Measurements from ENCODE around the gene CCNY. TPM values are rescaled to one million over a fixed set of nuclear protein-coding genes. Genes with fewer than 3 reads are reported as not detected.

Gene CCNY
- total RNA-seq, 2 experiments from 2014 or later = 37.0 to 55.8 TPM

- CTCF ChIA-PET (ENCODE audit: unreplicated experiment) = no interaction called here
These were observed 7.4 kb downstream of the CCNY start for GRCh38 chr10:35343739-35344138.

GRCh38 chr10:35345383-35345742, 9.1 kb downstream of the CCNY start:
- Histone ChIP-seq H3K27ac (ENCODE audit: low read depth, low read length, poor library complexity, severe bottlenecking) (no peak overlapping the region), H2AFZ (ENCODE audit: low read length) (no peak overlapping the region), H3K4me3 (ENCODE audit: low read depth, low read length, poor library complexity, severe bottlenecking) (no peak overlapping the region), H3K79me2 (ENCODE audit: insufficient read depth, low read depth, low read length) (peaks cover 55% of the 10 kb centered on the region; the same call in 1 of the 2 replicates), H3K4me1 (ENCODE audit: insufficient read depth, low read length, poor library complexity, severe bottlenecking) (peaks cover 20% of the 10 kb centered on the region), H3K9me3 (ENCODE audit: low read length) (no peaks in the 10 kb centered on the region), H3K36me3 (ENCODE audit: insufficient read depth, low read length) (no peaks in the 10 kb centered on the region), H4K20me1 (ENCODE audit: insufficient read depth, low read length) (peaks cover 41% of the 10 kb centered on the region), H3K9me2 (ENCODE audit: insufficient read depth, low read length) (no peaks in the 10 kb centered on the region), H3K4me2 (ENCODE audit: low read length) (no peak overlapping the region)
- CTCF ChIA-PET (ENCODE audit: unreplicated experiment) = no interaction called here
- TF ChIP-seq EZH2phosphoT487 (IDR thresholded peaks at IDR 0.05; ENCODE audit: borderline replicate concordance, low read depth, low read length) (no peak), CTCF (conservative IDR thresholded peaks at IDR 0.05; ENCODE audit: low read length) (no peak)
- DNase-seq (ENCODE audit: low spot score) = no peak
- BruUV-seq (replicated peaks) = no TSS peak
- POLR2A ChIA-PET = interaction anchor here (0.6 to 0.7 kb wide), 2 partner anchors 28 to 269 kb away, joined by 3 to 5 read pairs; no protein-coding TSS in a partner anchor
- intact Hi-C loops (cut with micrococcal nuclease; ENCODE audit: unreplicated experiment) = no loop called here

More at GRCh38 chr10:35343739-35344138, 7.4 kb downstream of the CCNY start:
- Histone ChIP-seq H4K20me1 (ENCODE audit: insufficient read depth, low read length) (peaks cover 44% of the 10 kb centered on the region), H3K9me3 (ENCODE audit: low read length) (no peaks in the 10 kb centered on the region), H3K36me3 (ENCODE audit: insufficient read depth, low read length) (no peaks in the 10 kb centered on the region), H3K4me3 (ENCODE audit: low read depth, low read length, poor library complexity, severe bottlenecking) (no peak overlapping the region), H3K79me2 (ENCODE audit: insufficient read depth, low read depth, low read length) (peaks cover 62% of the 10 kb centered on the region; the same call in 1 of the 2 replicates), H3K9me2 (ENCODE audit: insufficient read depth, low read length) (no peaks in the 10 kb centered on the region), H3K27ac (ENCODE audit: low read depth, low read length, poor library complexity, severe bottlenecking) (no peak overlapping the region), H3K4me1 (ENCODE audit: insufficient read depth, low read length, poor library complexity, severe bottlenecking) (peaks cover 30% of the 10 kb centered on the region), H3K4me2 (ENCODE audit: low read length) (no peak overlapping the region), H2AFZ (ENCODE audit: low read length) (no peak overlapping the region)
- no peak for DNase-seq (ENCODE audit: low spot score)
- intact Hi-C loops (cut with micrococcal nuclease; ENCODE audit: unreplicated experiment) = no loop called here
- BruUV-seq (replicated peaks) = no TSS peak
- POLR2A ChIA-PET = interaction anchor here (0.8 to 0.9 kb wide), 2 partner anchors 17 to 191 kb away, joined by 3 read pairs; no protein-coding TSS in a partner anchor
- no peak for TF ChIP-seq CTCF (conservative IDR thresholded peaks at IDR 0.05; ENCODE audit: low read length)
- TF ChIP-seq EZH2phosphoT487 (IDR thresholded peaks at IDR 0.05; ENCODE audit: borderline replicate concordance, low read depth, low read length) = no peak

GRCh38 chr10:35346248-35346647, 9.9 kb downstream of the CCNY start:
- intact Hi-C loops (cut with micrococcal nuclease; ENCODE audit: unreplicated experiment) = no loop called here
- Histone ChIP-seq H3K9me3 (ENCODE audit: low read length) (no peaks in the 10 kb centered on the region), H3K36me3 (ENCODE audit: insufficient read depth, low read length) (no peaks in the 10 kb centered on the region), H3K4me3 (ENCODE audit: low read depth, low read length, poor library complexity, severe bottlenecking) (no peak overlapping the region), H2AFZ (ENCODE audit: low read length) (no peak overlapping the region), H4K20me1 (ENCODE audit: insufficient read depth, low read length) (peaks cover 43% of the 10 kb centered on the region), H3K79me2 (ENCODE audit: insufficient read depth, low read depth, low read length) (peaks cover 56% of the 10 kb centered on the region; the same call in 1 of the 2 replicates), H3K4me2 (ENCODE audit: low read length) (no peak overlapping the region), H3K4me1 (ENCODE audit: insufficient read depth, low read length, poor library complexity, severe bottlenecking) (peaks cover 17% of the 10 kb centered on the region), H3K27ac (ENCODE audit: low read depth, low read length, poor library complexity, severe bottlenecking) (no peak overlapping the region), H3K9me2 (ENCODE audit: insufficient read depth, low read length) (no peaks in the 10 kb centered on the region)
- CTCF ChIA-PET (ENCODE audit: unreplicated experiment) = no interaction called here
- no TSS peak for BruUV-seq (replicated peaks)
- no peak for TF ChIP-seq CTCF (conservative IDR thresholded peaks at IDR 0.05; ENCODE audit: low read length)
- TF ChIP-seq EZH2phosphoT487 (IDR thresholded peaks at IDR 0.05; ENCODE audit: borderline replicate concordance, low read depth, low read length) = no peak
- DNase-seq (ENCODE audit: low spot score) = no peak
- POLR2A ChIA-PET = interaction anchor here (1.4 kb wide), 1 partner anchor 9 kb away, joined by 4 read pairs; no protein-coding TSS in a partner anchor

Measured in OCI-LY7 (cell line).